Endodermal cell (in vitro differentiated cells): ENCODE results near the gene LIPI. TPM values are rescaled to one million over a fixed set of nuclear protein-coding genes. Genes with fewer than 3 reads are reported as not detected.

Source experiments
- total RNA-seq, 2 donors: library from RNA; stranded (reverse); fragmentation: NEBNext Ultra II Directional in 1 of 2; extraction: Animal tissue kit (Norgen Biotek cat#: 25700) in 1 of 2; gene quantifications; 2 replicates in 1 of 2; 3 replicates in 1 of 2; pipeline ENCODE4 v1.2.1, GENCODE V29; 2021

Gene LIPI
- total RNA-seq, 2 donors from 2014 or later = not detected

Other genes with a start within 250 kb of the LIPI start
- gene RBM11, start 5.2 kb upstream of the LIPI start, total RNA-seq = 10 to 100 TPM in 1 of 2 donors, 1 to 10 TPM in 1; 5.4 to 13.5 TPM
- gene HSPA13, start 172.2 kb upstream of the LIPI start, total RNA-seq = 10 to 100 TPM; 35.0 to 39.7 TPM